ENCODE data around the gene MRPS33.

- TF ChIP-seq YY1 (tag by site-specific recombination; IDR thresholded peaks at IDR 0.05) (no peak), CTCF (tag by site-specific recombination; IDR thresholded peaks at IDR 0.05) (no peak), ZFHX2 (tag by site-specific recombination; conservative IDR thresholded peaks at IDR 0.05) (no peak), ZEB2 (tag by site-specific recombination; IDR thresholded peaks at IDR 0.05) (no peak), SP2 (tag by site-specific recombination; IDR thresholded peaks at IDR 0.05) (no peak), MEIS1 (CRISPR knock-in tag; IDR thresholded peaks at IDR 0.05; ENCODE audit: borderline replicate concordance) (no peak), TRIM28 (IDR thresholded peaks at IDR 0.05; ENCODE audit: borderline replicate concordance, low read length) (no peak), ZNF350 (tag by site-specific recombination; IDR thresholded peaks at IDR 0.05) (no peak), ZNF121 (tag by site-specific recombination; IDR thresholded peaks at IDR 0.05) (no peak), ZNF501 (tag by site-specific recombination; IDR thresholded peaks at IDR 0.05) (no peak)
Measured at GRCh38 chr7:140981951-140982350, 32.8 kb downstream of the MRPS33 start.
